Panc1 (cell line): ENCODE measurements around the gene MCEE.

ENCODE experiments used
- POLR2AphosphoS5 ChIP-seq: IDR thresholded peaks from 2 replicates; pipeline ENCODE4 v1.6.1; 2012; ENCODE audit warnings: mild to moderate bottlenecking, low read depth, low read length, moderate library complexity
- SIN3A ChIP-seq: IDR thresholded peaks from 2 replicates; pipeline ENCODE4 v1.6.1; 2012; ENCODE audit warnings: low read depth, mild to moderate bottlenecking, low read length, moderate library complexity, borderline replicate concordance; ENCODE audit not compliant: insufficient read depth
- TF ChIP-seq, protein P1 (sequence below): fragments of 450-650 bp; IDR thresholded peaks from 2 replicates; pipeline ENCODE4 v1.5.1; 2017; ENCODE audit warnings: mild to moderate bottlenecking
- TF ChIP-seq, protein P2 (sequence below), 2 experiments: IDR thresholded peaks; 2 replicates each; pipeline ENCODE4 v1.6.1; 2011 to 2012; ENCODE audit warnings: low read depth in 2 of 2, control low read depth in 1 of 2, low read length in 1 of 2, mild to moderate bottlenecking in 1 of 2, moderate library complexity in 1 of 2; ENCODE audit not compliant: insufficient read depth in 1 of 2

DNA sequence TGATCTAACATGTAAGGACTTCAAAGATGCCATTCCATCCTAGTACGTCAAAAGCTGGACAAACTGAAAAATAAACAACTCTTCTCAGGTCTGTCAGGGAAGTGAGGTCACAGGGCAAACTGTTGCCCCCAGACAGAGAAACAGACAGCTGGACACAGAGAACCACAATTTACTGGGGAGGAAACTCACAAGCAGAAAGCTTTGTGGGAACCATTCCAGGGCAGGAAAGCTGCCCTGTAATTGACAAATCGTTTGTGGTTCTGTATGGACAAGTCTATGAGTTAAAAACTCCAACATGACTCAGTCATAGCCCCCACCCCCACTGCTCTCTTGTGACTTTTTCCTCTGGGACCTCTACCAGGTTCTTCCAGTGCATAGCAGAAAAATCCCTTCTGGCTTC lies 28.4 kb downstream of the MCEE start:
- TF ChIP-seq, protein P1, sequence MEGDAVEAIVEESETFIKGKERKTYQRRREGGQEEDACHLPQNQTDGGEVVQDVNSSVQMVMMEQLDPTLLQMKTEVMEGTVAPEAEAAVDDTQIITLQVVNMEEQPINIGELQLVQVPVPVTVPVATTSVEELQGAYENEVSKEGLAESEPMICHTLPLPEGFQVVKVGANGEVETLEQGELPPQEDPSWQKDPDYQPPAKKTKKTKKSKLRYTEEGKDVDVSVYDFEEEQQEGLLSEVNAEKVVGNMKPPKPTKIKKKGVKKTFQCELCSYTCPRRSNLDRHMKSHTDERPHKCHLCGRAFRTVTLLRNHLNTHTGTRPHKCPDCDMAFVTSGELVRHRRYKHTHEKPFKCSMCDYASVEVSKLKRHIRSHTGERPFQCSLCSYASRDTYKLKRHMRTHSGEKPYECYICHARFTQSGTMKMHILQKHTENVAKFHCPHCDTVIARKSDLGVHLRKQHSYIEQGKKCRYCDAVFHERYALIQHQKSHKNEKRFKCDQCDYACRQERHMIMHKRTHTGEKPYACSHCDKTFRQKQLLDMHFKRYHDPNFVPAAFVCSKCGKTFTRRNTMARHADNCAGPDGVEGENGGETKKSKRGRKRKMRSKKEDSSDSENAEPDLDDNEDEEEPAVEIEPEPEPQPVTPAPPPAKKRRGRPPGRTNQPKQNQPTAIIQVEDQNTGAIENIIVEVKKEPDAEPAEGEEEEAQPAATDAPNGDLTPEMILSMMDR, result no peak
- TF ChIP-seq SIN3A (no peak), POLR2AphosphoS5 (no peak)
- TF ChIP-seq, protein P2, sequence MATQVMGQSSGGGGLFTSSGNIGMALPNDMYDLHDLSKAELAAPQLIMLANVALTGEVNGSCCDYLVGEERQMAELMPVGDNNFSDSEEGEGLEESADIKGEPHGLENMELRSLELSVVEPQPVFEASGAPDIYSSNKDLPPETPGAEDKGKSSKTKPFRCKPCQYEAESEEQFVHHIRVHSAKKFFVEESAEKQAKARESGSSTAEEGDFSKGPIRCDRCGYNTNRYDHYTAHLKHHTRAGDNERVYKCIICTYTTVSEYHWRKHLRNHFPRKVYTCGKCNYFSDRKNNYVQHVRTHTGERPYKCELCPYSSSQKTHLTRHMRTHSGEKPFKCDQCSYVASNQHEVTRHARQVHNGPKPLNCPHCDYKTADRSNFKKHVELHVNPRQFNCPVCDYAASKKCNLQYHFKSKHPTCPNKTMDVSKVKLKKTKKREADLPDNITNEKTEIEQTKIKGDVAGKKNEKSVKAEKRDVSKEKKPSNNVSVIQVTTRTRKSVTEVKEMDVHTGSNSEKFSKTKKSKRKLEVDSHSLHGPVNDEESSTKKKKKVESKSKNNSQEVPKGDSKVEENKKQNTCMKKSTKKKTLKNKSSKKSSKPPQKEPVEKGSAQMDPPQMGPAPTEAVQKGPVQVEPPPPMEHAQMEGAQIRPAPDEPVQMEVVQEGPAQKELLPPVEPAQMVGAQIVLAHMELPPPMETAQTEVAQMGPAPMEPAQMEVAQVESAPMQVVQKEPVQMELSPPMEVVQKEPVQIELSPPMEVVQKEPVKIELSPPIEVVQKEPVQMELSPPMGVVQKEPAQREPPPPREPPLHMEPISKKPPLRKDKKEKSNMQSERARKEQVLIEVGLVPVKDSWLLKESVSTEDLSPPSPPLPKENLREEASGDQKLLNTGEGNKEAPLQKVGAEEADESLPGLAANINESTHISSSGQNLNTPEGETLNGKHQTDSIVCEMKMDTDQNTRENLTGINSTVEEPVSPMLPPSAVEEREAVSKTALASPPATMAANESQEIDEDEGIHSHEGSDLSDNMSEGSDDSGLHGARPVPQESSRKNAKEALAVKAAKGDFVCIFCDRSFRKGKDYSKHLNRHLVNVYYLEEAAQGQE (IDR thresholded peaks at IDR 0.05; ENCODE audit: insufficient read depth in 1 of 2, low read depth in 2 of 2, low read length in 1 of 2), result no peak
